ENCODE results near the gene DYNLL2.

Gene DYNLL2

DNA sequence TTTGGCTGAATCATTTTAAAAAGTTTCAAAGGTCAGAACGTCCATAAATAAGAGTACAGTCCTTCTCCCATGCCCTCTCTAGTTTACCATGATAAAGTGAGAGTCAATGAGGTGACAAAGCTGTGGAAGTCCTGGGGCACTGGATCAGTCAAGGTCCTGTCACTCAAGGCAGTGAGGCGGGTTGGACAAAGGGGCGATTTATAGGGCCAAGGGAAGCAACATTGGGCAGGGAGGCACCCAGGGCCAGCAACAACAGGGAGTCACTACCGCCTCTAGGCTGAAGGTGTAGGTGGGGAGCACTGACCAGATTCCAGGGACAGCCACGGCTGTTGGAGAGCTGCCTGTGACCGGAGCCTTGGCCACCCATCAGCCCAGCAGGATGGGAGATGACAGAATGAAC lies 28.6 kb upstream of the DYNLL2 start:
- TF ChIP-seq, protein P1, sequence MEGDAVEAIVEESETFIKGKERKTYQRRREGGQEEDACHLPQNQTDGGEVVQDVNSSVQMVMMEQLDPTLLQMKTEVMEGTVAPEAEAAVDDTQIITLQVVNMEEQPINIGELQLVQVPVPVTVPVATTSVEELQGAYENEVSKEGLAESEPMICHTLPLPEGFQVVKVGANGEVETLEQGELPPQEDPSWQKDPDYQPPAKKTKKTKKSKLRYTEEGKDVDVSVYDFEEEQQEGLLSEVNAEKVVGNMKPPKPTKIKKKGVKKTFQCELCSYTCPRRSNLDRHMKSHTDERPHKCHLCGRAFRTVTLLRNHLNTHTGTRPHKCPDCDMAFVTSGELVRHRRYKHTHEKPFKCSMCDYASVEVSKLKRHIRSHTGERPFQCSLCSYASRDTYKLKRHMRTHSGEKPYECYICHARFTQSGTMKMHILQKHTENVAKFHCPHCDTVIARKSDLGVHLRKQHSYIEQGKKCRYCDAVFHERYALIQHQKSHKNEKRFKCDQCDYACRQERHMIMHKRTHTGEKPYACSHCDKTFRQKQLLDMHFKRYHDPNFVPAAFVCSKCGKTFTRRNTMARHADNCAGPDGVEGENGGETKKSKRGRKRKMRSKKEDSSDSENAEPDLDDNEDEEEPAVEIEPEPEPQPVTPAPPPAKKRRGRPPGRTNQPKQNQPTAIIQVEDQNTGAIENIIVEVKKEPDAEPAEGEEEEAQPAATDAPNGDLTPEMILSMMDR (conservative IDR thresholded peaks at IDR 0.05; ENCODE audit: low read depth, low read length): no peak
- H3K4me3 ChIP-seq (ENCODE audit: low read depth, low read length): no peak overlapping the region
- no peak for DNase-seq (ENCODE audit: low read depth)

DNA sequence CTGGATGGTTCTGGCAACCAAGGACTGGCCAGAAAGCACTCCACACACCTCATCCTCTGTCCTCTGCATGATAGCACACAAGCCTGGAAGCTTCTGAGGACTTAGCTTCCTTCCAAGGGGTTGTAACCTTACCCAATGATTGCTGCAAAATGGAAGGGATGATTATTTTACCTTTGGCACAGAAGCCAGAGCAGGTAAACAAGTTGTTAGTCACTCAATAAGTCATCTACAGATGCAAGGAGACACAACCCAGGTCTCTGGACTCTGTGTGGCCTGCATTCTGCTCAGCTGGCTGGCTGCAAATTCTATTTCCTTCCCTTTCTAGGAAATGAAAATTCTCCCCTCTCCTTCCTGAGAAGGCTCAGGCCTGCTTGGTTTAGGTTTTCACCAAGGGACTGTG lies 26.7 kb upstream of the DYNLL2 start:
- no peak for DNase-seq (ENCODE audit: low read depth)
- TF ChIP-seq, protein P1 (conservative IDR thresholded peaks at IDR 0.05; ENCODE audit: low read depth, low read length): no peak
- H3K4me3 ChIP-seq (ENCODE audit: low read depth, low read length): no peak overlapping the region

DNA sequence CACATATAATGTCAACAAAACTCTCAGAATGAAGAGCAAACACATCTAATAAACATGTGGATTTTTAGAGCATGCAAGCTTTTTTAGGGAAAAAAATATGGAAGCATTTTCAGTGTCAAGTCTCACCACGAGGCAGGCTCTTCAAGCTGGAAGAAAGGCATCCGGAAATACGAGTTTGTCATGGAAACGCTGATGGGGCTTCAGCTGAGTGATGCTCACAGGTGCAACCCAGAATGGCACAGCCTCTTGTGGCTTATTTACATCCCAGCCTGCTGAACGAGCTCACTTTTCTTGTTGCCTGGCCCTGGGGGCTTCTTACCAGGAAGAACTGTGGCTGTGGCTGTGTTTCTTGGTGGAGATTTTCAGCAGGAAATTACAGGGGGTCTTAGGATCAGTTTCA lies 24.1 kb upstream of the DYNLL2 start:
- no peak overlapping the region for H3K4me3 ChIP-seq (ENCODE audit: low read depth, low read length)
- TF ChIP-seq, protein P1 (conservative IDR thresholded peaks at IDR 0.05; ENCODE audit: low read depth, low read length): no peak
- no peak for DNase-seq (ENCODE audit: low read depth)

DNA sequence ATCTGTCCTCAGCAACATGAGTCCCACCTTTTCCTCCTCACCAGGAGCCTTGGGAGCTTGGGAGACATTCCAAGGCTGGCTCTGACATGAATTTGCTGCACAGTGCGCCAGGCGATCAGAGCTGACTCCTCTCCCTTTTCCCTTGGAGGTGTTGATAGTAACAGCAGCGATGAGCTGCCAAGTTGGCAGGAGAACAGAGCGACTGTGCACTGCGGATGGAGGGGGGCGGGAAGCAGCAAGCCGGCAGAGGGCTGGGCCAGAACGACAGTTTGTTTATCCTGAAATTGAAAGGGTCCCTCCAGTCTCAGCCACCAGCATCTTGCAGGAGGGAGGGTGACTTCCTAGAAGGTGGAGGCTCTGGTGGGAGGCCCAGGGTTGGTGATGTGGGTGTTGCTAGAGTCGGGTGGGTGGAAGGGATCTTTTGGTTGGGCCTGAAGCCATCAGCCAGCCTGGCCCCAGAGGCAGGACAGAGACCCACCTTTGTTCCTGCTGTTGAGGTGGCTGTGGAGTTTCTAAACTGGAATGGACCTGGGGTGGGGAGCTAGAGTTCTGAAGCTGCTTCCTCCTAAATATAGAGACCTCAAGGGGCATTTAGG lies 22.5 kb upstream of the DYNLL2 start:
- TF ChIP-seq, protein P1 (conservative IDR thresholded peaks at IDR 0.05; ENCODE audit: low read depth, low read length): no peak
- peak; percentile 47 for DNase-seq (ENCODE audit: low read depth)
- H3K4me3 ChIP-seq (ENCODE audit: low read depth, low read length): no peak overlapping the region

- H3K4me3 ChIP-seq (ENCODE audit: low read depth, low read length): no peak overlapping the region
- TF ChIP-seq, protein P1 (conservative IDR thresholded peaks at IDR 0.05; ENCODE audit: low read depth, low read length): no peak
- no peak for DNase-seq (ENCODE audit: low read depth)
Measured at GRCh38 chr17:58061672-58062071, 21.5 kb upstream of the DYNLL2 start.

DNA sequence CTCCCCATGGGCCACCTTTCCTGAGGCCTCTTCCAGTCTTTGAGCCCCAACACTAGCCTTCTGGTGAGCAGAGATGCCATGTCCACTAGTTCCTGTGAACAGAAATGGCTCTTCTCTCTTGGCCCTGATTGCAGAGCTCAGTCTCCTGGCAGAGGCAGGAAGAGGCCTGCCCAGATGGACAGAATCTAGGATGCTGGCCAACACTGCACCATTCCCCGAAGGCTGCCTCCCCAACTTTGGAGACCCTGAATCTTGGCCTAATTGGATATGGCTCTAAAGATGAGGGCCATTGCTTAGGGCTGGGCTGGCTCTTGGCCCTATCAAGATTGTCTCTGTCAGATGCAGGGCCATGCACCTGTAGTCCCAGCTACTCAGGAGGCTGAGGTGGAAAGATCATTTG lies 18.0 kb upstream of the DYNLL2 start:
- no peak for DNase-seq (ENCODE audit: low read depth)
- no peak overlapping the region for H3K4me3 ChIP-seq (ENCODE audit: low read depth, low read length)
- TF ChIP-seq, protein P1 (conservative IDR thresholded peaks at IDR 0.05; ENCODE audit: low read depth, low read length): no peak

GRCh38 chr17:58066401-58066800 lies 16.8 kb upstream of the DYNLL2 start:
- TF ChIP-seq, protein P1 (conservative IDR thresholded peaks at IDR 0.05; ENCODE audit: low read depth, low read length): no peak
- no peak for DNase-seq (ENCODE audit: low read depth)
- H3K4me3 ChIP-seq (ENCODE audit: low read depth, low read length): no peak overlapping the region
